IgD-negative memory B cell (primary cell): ENCODE data around the gene UPK2. TPM values are rescaled to one million over a fixed set of nuclear protein-coding genes. Genes with fewer than 3 reads are reported as not detected.
"Not testable (repeated sequence)": the region's sequence is repeated elsewhere in the genome, so short reads cannot be mapped to it uniquely, and the experiment has no call there.

ENCODE experiments used
- H3K27ac Mint-ChIP-seq, 3 donors: one replicate each; pipeline ENCODE4 v1.8.0; 2020 to 2022; ENCODE audit warnings: mild to moderate bottlenecking in 3 of 3, mixed read lengths in 3 of 3, moderate library complexity in 1 of 3
- H3K27me3 Mint-ChIP-seq: one replicate; pipeline ENCODE4 v1.8.0; 2021; ENCODE audit warnings: mixed read lengths
- H3K36me3 Mint-ChIP-seq: one replicate; pipeline ENCODE4 v1.8.0; 2020; ENCODE audit warnings: mild to moderate bottlenecking, mixed read lengths
- H3K4me1 Mint-ChIP-seq, 3 donors: one replicate each; pipeline ENCODE4 v1.8.0; 2020 to 2022; ENCODE audit warnings: mixed read lengths in 3 of 3, mild to moderate bottlenecking in 1 of 3
- H3K4me3 Mint-ChIP-seq, 4 donors: one replicate each; pipeline ENCODE4 v1.8.0; 2020 to 2022; ENCODE audit warnings: mild to moderate bottlenecking in 4 of 4, mixed read lengths in 4 of 4, moderate library complexity in 3 of 4
- H3K9me3 Mint-ChIP-seq, 3 donors: one replicate each; pipeline ENCODE4 v1.8.0; 2020 to 2021; ENCODE audit warnings: mixed read lengths in 3 of 3, mild to moderate bottlenecking in 1 of 3
- polyA plus RNA-seq: library from polyadenylated mRNA; unstranded; fragments of 300-500 nt; fragmentation: Illumina TruSeq; gene quantifications from one replicate; pipeline ENCODE4 v1.2.3, GENCODE V29; 2021

UPK2 gene
- polyA plus RNA-seq, 1 donor from 2014 or later, result not detected

DNA sequence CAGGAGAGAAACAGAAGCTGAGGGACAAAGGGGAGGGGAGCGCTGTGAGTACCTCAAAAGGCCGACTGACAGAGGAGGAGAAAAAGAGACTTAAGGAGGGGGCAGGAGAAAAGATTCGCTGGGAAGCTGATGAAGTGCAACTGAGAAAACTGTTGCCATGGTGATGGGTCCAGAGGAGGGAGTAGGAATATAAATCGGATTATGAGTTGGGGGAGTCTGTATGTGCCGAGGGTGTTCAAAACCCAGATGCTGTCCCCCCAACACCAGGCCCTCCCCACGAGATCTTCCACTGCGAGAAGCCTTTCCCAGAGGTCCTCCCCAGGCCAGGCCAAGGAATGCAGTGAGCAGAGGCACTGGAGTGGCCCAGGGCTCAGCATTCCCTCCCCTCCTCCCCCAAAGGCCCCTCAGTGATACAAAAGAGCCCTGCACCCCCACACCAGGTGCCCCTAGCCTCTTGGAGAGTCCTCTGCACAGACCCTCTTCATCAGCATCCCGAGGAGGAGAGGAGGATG lies 16.6 kb upstream of the UPK2 start:
- H3K9me3 Mint-ChIP-seq, result no peaks in the 10 kb centered on the region
- H3K27me3 Mint-ChIP-seq, result peaks cover 9% of the 10 kb centered on the region
- H3K36me3 Mint-ChIP-seq, result peaks cover 2% of the 10 kb centered on the region
- H3K27ac Mint-ChIP-seq, result peak overlapping the region in 1 of 3 donors; percentile 39
- peaks cover 8 to 16% (median 13%) of the 10 kb centered on the region in 3 donors for H3K4me1 Mint-ChIP-seq
- H3K4me3 Mint-ChIP-seq, result no peak overlapping the region

DNA sequence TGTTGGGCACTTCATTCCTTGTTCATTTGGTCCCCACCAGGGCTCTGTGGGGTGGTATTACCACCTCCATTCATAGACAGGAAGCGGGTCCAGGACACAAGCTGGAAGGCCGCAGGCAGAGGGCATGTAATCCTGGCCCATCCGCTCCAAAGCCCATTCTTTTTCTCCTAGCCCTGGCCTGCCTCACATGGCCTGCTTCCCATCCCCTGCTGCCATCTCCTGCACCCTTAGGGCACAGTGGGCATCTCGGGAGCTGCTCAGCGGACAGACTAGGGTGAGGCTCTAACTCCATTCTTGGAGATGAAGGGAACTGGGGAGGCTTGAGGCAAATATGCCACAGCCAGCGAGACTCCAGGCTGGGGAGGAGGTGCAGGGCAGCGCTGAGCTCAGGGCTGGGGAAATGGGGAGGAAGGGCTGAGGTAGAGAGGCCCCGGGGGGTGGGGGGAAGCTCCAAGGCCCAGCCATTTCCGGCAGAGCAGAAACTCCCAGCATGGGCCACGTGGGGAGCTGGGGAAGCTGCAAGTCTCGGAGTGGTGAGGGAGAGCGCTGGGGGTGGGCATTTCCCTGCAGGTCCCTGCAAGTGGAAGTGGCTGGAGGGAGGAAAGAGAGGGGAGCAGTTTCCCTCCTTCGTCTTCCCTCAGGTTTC lies 16.0 kb upstream of the UPK2 start:
- H3K36me3 Mint-ChIP-seq, result peaks cover 2% of the 10 kb centered on the region
- peak overlapping the region in 1 of 4 donors; percentile 12 for H3K4me3 Mint-ChIP-seq
- H3K27me3 Mint-ChIP-seq, result peaks cover 9% of the 10 kb centered on the region
- no peak overlapping the region for H3K27ac Mint-ChIP-seq
- peaks cover 8 to 16% (median 12%) of the 10 kb centered on the region in 3 donors for H3K4me1 Mint-ChIP-seq
- no peaks in the 10 kb centered on the region for H3K9me3 Mint-ChIP-seq

DNA sequence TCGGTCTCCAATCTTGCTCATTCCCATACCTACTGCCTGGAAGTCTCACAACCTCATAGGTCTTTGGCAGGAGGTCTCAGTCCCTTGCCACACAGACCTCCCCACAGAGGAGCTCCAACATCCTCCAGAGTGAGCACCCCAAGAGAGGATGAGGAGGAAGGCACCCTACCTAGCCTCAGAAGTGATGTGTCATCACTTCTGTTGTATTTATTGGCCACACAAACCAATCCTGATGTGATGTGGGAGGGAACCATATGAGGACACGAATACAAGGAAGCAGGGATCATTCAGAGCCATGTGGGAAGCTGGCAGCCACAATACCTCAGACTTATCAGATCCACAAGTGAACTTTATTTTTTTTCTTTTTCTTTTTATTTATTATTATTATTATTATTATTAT lies 9.0 kb upstream of the UPK2 start:
- H3K36me3 Mint-ChIP-seq, result no peaks in the 10 kb centered on the region
- peaks cover 4% of the 10 kb centered on the region for H3K27me3 Mint-ChIP-seq
- H3K4me3 Mint-ChIP-seq, result no peak overlapping the region
- H3K27ac Mint-ChIP-seq, result no peak overlapping the region
- no peaks in the 10 kb centered on the region for H3K9me3 Mint-ChIP-seq
- H3K4me1 Mint-ChIP-seq, result no peaks in the 10 kb centered on the region

DNA sequence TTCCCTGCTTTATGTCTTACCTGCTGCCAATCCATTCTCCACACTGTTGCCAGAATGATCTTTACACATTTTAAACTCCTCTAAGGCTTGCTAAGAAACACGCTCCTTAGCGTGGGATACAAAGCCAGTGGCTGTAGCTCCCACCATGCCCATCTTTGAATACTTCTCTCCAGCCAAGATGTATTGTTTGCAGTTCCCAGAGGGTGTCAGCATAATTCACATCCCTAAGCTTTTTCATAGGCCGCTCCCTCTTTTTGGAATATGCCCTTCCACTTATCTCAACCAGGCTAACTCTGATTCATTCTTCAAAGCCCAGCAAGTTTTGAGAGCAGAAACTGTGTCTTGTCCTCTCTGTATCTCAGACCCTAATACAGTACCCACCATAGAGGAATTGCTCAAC lies 8.1 kb upstream of the UPK2 start:
- Mint-ChIP-seq H3K4me1 (no peaks in the 10 kb centered on the region), H3K4me3 (no peak overlapping the region), H3K27me3 (peaks cover 4% of the 10 kb centered on the region), H3K9me3 (no peaks in the 10 kb centered on the region), H3K27ac (peak overlapping the region in 1 of 3 donors; percentile 39), H3K36me3 (no peaks in the 10 kb centered on the region)

DNA sequence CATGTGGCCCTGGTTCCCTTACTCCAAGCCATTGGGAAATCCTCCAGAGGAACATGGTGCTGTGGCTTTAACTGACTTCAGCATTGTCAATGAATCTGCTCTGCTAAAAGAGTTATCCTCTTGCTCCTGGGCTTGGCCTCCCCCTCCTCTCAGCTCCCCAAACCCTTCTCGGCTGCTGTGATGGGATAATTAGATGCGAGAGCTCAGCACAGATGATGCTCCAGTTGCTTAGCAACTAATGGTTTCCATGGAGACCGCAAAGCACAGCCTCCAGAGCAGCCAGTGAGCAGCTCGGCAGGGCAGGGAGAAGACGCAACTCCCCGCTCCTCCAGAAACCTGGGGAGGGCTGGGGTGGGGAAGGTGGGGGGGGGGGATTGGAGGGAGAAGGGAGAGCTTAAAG lies 2.8 kb upstream of the UPK2 start:
- H3K27ac Mint-ChIP-seq, result no peak overlapping the region
- H3K4me1 Mint-ChIP-seq, result peaks cover 0 to 3% (median 0%) of the 10 kb centered on the region in 3 donors
- H3K9me3 Mint-ChIP-seq, result no peaks in the 10 kb centered on the region
- peaks cover 16% of the 10 kb centered on the region for H3K27me3 Mint-ChIP-seq
- no peaks in the 10 kb centered on the region for H3K36me3 Mint-ChIP-seq
- H3K4me3 Mint-ChIP-seq, result no peak overlapping the region

DNA sequence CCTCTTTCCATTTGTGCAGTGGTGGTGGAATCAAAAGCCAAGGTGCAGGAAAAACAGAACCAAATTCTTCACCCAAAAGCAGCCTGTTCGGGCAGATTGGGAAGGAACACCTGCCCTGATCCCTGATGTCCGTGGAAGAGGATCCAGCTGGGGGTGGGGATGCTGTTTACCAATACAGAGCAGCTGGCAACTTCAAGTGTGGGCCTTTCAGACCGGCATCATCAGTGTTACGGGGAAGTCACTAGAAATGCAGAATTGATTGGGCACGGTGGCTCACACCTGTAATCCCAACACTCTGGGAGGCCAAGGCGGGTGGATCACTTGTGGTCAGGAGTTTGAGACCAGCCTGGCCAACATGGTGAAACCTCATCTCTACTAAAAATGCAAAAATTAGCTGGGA lies 2.1 kb upstream of the UPK2 start:
- H3K27me3 Mint-ChIP-seq, result peaks cover 16% of the 10 kb centered on the region

DNA sequence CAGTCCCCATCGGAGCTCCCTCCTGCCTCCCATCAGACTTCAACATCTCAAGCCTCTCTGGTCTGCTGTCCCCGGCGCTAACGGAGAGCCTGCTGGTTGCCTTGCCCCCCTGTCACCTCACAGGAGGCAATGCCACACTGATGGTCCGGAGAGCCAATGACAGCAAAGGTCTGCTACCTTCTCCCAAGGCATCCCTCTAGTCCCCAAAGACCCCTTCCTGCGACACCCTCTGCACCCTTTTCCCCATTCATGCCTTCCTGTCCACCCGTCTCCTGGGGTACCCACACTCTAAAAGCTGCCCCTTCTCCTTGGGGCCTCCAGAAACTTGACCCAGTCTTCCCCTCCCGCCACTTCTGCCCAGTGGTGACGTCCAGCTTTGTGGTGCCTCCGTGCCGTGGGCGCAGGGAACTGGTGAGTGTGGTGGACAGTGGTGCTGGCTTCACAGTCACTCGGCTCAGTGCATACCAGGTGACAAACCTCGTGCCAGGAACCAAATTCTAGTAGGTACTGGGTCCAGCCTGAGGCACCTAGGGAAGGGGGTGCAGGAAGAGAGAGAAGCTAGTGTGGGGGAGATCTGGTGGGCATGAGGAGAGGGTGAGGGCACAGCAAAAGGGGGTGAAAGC lies 860 bp downstream of the UPK2 start:
- H3K4me3 Mint-ChIP-seq, result no peak overlapping the region
- peaks cover 0 to 3% (median 0%) of the 10 kb centered on the region in 3 donors for H3K4me1 Mint-ChIP-seq
- no peaks in the 10 kb centered on the region for H3K9me3 Mint-ChIP-seq
- H3K27ac Mint-ChIP-seq, result no peak overlapping the region
- H3K27me3 Mint-ChIP-seq, result peaks cover 14% of the 10 kb centered on the region
- peaks cover 3% of the 10 kb centered on the region for H3K36me3 Mint-ChIP-seq

More for the DNA sequence above, 2.1 kb upstream of the UPK2 start:
- H3K4me3 Mint-ChIP-seq, H3K36me3 Mint-ChIP-seq, H3K27ac Mint-ChIP-seq, H3K4me1 Mint-ChIP-seq, H3K9me3 Mint-ChIP-seq: not testable (repeated sequence)

DNA sequence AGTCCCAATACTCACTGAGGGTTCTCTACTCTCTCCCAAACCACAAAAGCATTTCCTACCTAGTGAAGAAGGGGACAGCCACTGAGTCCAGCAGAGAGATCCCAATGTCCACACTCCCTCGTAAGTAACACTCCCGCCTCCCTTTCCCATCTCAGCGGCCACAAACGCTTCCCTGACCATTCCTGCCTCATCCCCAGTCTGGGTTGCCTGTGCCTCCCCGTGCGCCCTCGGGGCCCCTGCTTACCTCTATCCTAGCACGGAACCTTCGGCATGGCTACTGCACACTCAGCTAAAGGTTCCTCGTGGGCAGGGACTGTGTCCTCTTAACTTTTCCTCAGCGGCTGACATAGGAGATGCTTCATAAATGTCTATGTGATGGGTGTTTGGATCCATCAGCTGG lies 1.5 kb downstream of the UPK2 start:
- H3K36me3 Mint-ChIP-seq, result peaks cover 3% of the 10 kb centered on the region
- no peak overlapping the region for H3K4me3 Mint-ChIP-seq
- peaks cover 14% of the 10 kb centered on the region for H3K27me3 Mint-ChIP-seq
- H3K4me1 Mint-ChIP-seq, result peaks cover 0 to 3% (median 0%) of the 10 kb centered on the region in 3 donors
- H3K27ac Mint-ChIP-seq, result no peak overlapping the region
- no peaks in the 10 kb centered on the region for H3K9me3 Mint-ChIP-seq

DNA sequence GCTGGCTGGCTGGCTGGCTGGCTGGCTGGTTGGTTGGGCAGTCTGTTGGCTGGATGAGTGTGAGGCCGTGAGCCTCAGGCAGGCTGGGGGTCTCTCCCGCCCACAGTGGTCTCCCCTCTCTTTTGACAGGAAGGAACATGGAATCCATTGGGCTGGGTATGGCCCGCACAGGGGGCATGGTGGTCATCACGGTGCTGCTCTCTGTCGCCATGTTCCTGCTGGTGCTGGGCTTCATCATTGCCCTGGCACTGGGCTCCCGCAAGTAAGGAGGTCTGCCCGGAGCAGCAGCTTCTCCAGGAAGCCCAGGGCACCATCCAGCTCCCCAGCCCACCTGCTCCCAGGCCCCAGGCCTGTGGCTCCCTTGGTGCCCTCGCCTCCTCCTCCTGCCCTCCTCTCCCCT lies 1.9 kb downstream of the UPK2 start:
- H3K4me3 Mint-ChIP-seq, result no peak overlapping the region
- H3K9me3 Mint-ChIP-seq, result no peaks in the 10 kb centered on the region
- H3K27me3 Mint-ChIP-seq, result peaks cover 14% of the 10 kb centered on the region
- no peak overlapping the region for H3K27ac Mint-ChIP-seq
- peaks cover 0 to 3% (median 0%) of the 10 kb centered on the region in 3 donors for H3K4me1 Mint-ChIP-seq
- H3K36me3 Mint-ChIP-seq, result peaks cover 3% of the 10 kb centered on the region

DNA sequence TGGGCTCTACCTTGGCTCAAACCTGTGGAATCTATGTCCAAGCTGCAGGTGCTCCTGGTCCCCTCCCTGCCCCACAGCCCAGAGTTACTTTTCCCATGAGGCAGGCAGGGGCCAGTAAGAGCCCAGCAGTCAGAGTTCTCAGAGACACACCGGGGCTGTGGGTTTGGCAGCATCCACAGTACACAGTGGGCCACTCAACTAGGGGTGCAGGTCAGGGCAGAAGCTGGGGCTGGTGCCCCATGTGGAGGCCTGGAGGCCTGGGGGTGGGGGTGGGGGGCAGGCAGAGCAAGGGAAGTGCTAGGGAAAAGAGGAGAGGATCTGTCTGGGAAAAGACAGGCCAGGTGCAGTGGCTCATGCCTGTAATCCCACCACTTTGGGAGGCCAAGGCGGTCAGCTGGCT lies 2.5 kb downstream of the UPK2 start:
- H3K4me1 Mint-ChIP-seq, result peaks cover 0 to 3% (median 0%) of the 10 kb centered on the region in 3 donors
- H3K9me3 Mint-ChIP-seq, result no peaks in the 10 kb centered on the region
- H3K4me3 Mint-ChIP-seq, result no peak overlapping the region
- H3K27me3 Mint-ChIP-seq, result peaks cover 17% of the 10 kb centered on the region
- peaks cover 3% of the 10 kb centered on the region for H3K36me3 Mint-ChIP-seq
- H3K27ac Mint-ChIP-seq, result no peak overlapping the region

DNA sequence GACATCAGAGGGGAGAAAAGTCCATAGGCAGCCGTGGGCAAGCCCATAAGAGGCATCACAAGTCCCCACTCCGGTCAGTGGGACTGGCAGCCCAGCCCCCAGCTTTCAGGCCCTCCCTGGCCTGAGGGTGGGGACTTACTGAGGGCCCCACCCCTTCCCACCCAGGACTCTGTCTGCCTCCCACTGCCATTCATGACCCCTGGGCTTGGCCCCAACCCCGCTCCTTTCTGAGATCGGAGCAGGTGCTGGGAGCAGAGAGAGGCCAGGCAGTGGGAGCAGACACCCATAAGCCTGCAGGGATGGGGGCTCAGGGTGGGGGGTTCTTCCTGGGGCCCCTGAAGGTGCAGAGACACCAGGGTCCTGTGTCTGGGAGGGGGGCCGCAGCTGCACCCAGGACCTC lies 5.1 kb downstream of the UPK2 start:
- Mint-ChIP-seq H3K27me3 (peaks cover 7% of the 10 kb centered on the region), H3K9me3 (no peaks in the 10 kb centered on the region), H3K4me1 (peaks cover 0 to 3% (median 0%) of the 10 kb centered on the region in 3 donors), H3K27ac (no peak overlapping the region), H3K4me3 (no peak overlapping the region), H3K36me3 (peaks cover 3% of the 10 kb centered on the region)

DNA sequence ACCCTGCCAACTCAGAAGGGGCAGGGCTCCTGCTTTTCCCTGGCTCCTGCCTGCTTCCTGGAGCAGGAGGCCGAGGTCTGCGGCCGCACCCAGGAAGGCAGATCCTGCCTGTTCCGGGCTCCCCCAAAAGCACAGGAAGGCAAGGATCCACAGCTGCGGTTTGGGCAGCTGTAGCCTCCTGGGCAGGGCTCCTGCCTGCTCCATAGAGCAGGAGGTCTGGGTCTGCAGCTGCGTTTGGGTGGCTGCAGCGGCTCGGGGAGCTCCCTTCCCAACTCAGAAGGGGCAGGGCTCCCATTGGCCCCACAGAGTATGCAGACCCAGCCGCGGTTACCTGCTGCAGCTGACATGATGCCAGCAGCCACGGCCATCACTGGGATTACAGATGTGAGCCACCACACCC lies 5.5 kb downstream of the UPK2 start:
- peaks cover 0 to under 1% (median 0%) of the 10 kb centered on the region in 3 donors for H3K4me1 Mint-ChIP-seq
- H3K27ac Mint-ChIP-seq, result no peak overlapping the region
- H3K4me3 Mint-ChIP-seq, result no peak overlapping the region
- peaks cover 5% of the 10 kb centered on the region for H3K27me3 Mint-ChIP-seq
- H3K36me3 Mint-ChIP-seq, result peaks cover 3% of the 10 kb centered on the region
- no peaks in the 10 kb centered on the region for H3K9me3 Mint-ChIP-seq

DNA sequence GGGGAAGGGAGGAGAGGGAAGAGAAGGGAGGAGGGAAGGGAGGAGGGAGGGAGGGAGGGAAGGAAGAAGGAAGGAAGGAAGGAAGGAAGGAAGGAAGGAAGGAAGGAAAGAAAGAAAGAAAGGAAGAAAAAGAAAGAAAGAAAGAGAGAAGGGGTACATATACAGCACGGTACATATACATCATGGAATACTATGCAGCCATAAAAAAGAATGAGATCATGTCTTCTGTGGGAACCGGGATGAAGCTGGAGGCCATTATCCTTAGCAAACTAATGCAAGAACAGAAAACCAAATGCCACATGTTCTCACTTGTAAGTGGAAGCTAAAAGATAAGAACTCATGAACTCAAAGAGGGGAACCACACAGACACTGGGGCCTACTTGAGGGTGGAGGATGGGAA lies 13.4 kb downstream of the UPK2 start:
- H3K4me1 Mint-ChIP-seq, H3K9me3 Mint-ChIP-seq, H3K36me3 Mint-ChIP-seq, H3K27me3 Mint-ChIP-seq, H3K4me3 Mint-ChIP-seq: not testable (repeated sequence)
- peak overlapping the region in 1 of 3 donors; percentile 53 for H3K27ac Mint-ChIP-seq

DNA sequence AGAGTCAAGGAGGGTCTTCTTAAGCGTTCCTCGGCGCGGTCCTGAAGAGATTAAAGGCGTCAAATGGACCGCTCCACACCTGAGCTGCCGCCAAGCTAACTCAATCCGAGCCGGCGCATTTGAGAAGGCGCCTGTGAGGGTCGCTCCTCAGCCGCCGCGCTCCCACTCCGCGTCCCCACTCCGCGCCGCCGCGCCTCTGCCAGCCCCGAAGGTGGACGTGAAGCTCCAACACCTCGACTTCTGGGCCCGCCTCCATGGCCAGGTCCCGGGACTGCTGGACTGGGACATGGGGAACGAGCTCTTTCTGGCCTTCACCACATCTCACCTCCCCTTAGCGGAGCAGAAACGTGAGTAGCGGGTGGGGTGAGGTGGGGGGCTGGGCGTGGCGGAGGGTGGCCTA lies 15.5 kb downstream of the UPK2 start, which contains the start of gene FOXR1:
TSS of gene FOXR1 (plus strand) at position 116 of the 400 bp plus-strand sequence. CDS start at position 287, 171 bp downstream.
- peaks cover 12% of the 10 kb centered on the region for H3K27me3 Mint-ChIP-seq
- H3K36me3 Mint-ChIP-seq, result no peaks in the 10 kb centered on the region
- H3K9me3 Mint-ChIP-seq, result peaks cover 0 to 2% (median 0%) of the 10 kb centered on the region in 3 donors
- no peaks in the 10 kb centered on the region for H3K4me1 Mint-ChIP-seq
- no peak within 1 kb of the TSS for H3K27ac Mint-ChIP-seq
- H3K4me3 Mint-ChIP-seq, result no peak within 1 kb of the TSS

DNA sequence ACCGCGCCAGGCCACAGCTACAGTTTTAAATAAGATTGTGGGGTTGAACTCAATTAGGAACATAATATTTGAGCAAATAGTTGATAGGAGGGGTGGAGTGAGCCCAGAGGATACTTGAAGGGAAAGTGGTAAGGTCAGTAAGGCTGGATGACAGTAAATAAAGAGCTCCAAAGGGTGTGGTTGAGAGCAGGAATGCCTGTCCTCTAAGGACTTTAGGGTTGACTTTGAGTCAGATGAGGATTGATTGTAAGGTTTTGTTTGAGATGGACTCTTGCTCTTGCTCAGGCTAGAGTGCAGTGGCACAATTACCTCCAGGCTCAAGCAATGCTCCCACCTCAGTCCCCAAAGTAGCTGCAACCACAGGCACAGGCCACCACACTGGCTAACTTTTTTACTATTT lies 17.9 kb downstream of the UPK2 start:
- peaks cover 20% of the 10 kb centered on the region for H3K27me3 Mint-ChIP-seq
- H3K4me1 Mint-ChIP-seq, result no peaks in the 10 kb centered on the region
- no peak overlapping the region for H3K4me3 Mint-ChIP-seq
- no peaks in the 10 kb centered on the region for H3K36me3 Mint-ChIP-seq
- H3K9me3 Mint-ChIP-seq, result peaks cover 0 to 2% (median 0%) of the 10 kb centered on the region in 3 donors
- no peak overlapping the region for H3K27ac Mint-ChIP-seq
